ENCODE data around the gene RPS14. TPM values are rescaled to one million over a fixed set of nuclear protein-coding genes. Genes with fewer than 3 reads are reported as not detected.

RPS14 gene
- total and polyA plus RNA-seq, 2 donors from 2014 or later: 1,504 to 1,994 TPM

DNA sequence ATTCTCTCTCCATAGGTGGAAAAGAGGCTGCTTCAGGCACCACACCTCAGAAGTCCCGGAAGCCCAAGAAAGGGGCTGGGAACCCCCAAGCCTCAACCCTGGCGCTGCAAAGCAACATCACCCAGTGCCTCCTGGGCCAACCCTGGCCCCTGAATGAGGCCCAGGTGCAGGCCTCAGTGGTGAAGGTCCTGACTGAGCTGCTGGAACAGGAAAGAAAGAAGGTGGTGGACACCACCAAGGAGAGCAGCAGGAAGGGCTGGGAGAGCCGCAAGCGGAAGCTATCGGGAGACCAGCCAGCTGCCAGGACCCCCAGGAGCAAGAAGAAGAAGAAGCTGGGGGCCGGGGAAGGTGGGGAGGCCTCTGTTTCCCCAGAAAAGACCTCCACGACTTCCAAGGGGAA lies 53.3 kb downstream of the RPS14 start:
- H3K36me3 ChIP-seq (ENCODE audit: control insufficient read depth in 2 of 3, insufficient read depth in 3 of 3, low read length in 3 of 3): peaks cover 0 to 51% (median 36%) of the 10 kb centered on the region in 3 donors
- H3K27ac ChIP-seq (ENCODE audit: low read depth in 2 of 2, low read length in 2 of 2): no peak overlapping the region
- no peak for TF ChIP-seq CTCF (IDR thresholded peaks at IDR 0.05; ENCODE audit: borderline replicate concordance, extremely low read depth, insufficient read depth)
- DNase-seq: peak in 1 of 5 donors; percentile 59
- no peaks in the 10 kb centered on the region for H3K9me3 ChIP-seq (ENCODE audit: control insufficient read depth in 2 of 3, insufficient read depth in 1 of 3, low read length in 3 of 3)
- intact Hi-C loops (cut with DNase I): no loop called here
- H3K27me3 ChIP-seq (ENCODE audit: control insufficient read depth, insufficient read depth, low read length): no peaks in the 10 kb centered on the region
- H3K9ac ChIP-seq (ENCODE audit: low read length in 3 of 3): no peak overlapping the region
- FAIRE-seq: no peak
- H3K4me3 ChIP-seq (ENCODE audit: low read length in 3 of 3): no peak overlapping the region
- no peaks in the 10 kb centered on the region for H3K4me1 ChIP-seq (ENCODE audit: control insufficient read depth in 2 of 3, insufficient read depth in 2 of 3, low read depth in 1 of 3, low read length in 3 of 3)

GRCh38 chr5:150395688-150395975 lies 53.9 kb downstream of the RPS14 start:
- no peaks in the 10 kb centered on the region for H3K4me1 ChIP-seq (ENCODE audit: control insufficient read depth in 2 of 3, insufficient read depth in 2 of 3, low read depth in 1 of 3, low read length in 3 of 3)
- no peak for FAIRE-seq
- intact Hi-C loops (cut with DNase I): no loop called here
- no peak for DNase-seq
- no peak overlapping the region for H3K9ac ChIP-seq (ENCODE audit: low read length in 3 of 3)
- no peak for TF ChIP-seq CTCF (IDR thresholded peaks at IDR 0.05; ENCODE audit: borderline replicate concordance, extremely low read depth, insufficient read depth)
- peaks cover 0 to 47% (median 38%) of the 10 kb centered on the region in 3 donors for H3K36me3 ChIP-seq (ENCODE audit: control insufficient read depth in 2 of 3, insufficient read depth in 3 of 3, low read length in 3 of 3)
- no peaks in the 10 kb centered on the region for H3K9me3 ChIP-seq (ENCODE audit: control insufficient read depth in 2 of 3, insufficient read depth in 1 of 3, low read length in 3 of 3)
- no peak overlapping the region for H3K27ac ChIP-seq (ENCODE audit: low read depth in 2 of 2, low read length in 2 of 2)
- H3K27me3 ChIP-seq (ENCODE audit: control insufficient read depth, insufficient read depth, low read length): no peaks in the 10 kb centered on the region
- H3K4me3 ChIP-seq (ENCODE audit: low read length in 3 of 3): no peak overlapping the region

DNA sequence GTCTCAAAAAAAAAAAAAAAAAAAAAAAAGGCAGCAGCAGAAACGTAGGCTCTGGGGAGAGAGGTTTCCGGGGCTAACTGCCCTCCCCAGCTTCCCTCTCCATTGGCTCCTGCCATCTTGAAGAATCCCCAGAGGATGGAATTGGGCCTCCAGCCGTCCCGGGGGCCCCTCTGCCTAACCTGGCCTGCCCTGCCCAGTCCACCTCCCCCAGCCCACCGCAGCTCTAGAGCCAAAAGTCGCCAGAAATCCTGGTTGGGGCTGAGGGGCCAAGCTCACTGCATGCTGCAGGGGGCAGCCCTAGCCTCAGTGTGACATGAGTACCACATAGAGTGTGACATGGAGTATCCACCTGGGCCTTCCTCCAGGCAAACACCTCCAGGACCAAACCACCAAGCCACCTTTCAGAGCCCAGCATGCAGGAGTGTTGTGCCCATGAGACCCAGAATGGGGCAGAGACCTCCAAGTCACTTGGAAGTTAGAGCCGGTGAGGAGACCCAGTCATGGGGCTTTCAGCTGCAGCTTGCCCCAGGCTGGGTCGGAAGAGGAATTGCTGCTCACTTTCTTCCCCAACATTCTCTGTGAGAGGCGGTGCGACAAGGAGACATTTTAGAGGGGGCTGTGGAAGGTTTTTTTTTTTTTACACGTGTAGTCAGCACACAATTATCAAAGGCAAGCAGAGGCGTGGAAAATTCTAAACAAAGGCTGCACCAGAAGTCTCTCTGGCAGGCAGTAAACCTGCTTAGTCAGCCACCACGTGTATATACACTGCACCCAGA lies 54.4 kb downstream of the RPS14 start:
- no peak for FAIRE-seq

More for the DNA sequence above, 54.4 kb downstream of the RPS14 start:
- Histone ChIP-seq H3K27ac (ENCODE audit: low read depth in 2 of 2, low read length in 2 of 2) (no peak overlapping the region), H3K9me3 (ENCODE audit: control insufficient read depth in 2 of 3, insufficient read depth in 1 of 3, low read length in 3 of 3) (no peaks in the 10 kb centered on the region), H3K9ac (ENCODE audit: low read length in 3 of 3) (no peak overlapping the region), H3K4me3 (ENCODE audit: low read length in 3 of 3) (no peak overlapping the region), H3K4me1 (ENCODE audit: control insufficient read depth in 2 of 3, insufficient read depth in 2 of 3, low read depth in 1 of 3, low read length in 3 of 3) (no peaks in the 10 kb centered on the region), H3K36me3 (ENCODE audit: control insufficient read depth in 2 of 3, insufficient read depth in 3 of 3, low read length in 3 of 3) (peaks cover 0 to 42% (median 35%) of the 10 kb centered on the region in 3 donors), H3K27me3 (ENCODE audit: control insufficient read depth, insufficient read depth, low read length) (no peaks in the 10 kb centered on the region)
- TF ChIP-seq CTCF (IDR thresholded peaks at IDR 0.05; ENCODE audit: borderline replicate concordance, extremely low read depth, insufficient read depth): no peak
- peak in 1 of 5 donors; percentile 71 for DNase-seq
- intact Hi-C loops (cut with DNase I): no loop called here
